ENCODE results near the gene WDR72.
"Not testable (repeated sequence)": the region's sequence is repeated elsewhere in the genome, so short reads cannot be mapped to it uniquely, and the experiment has no call there.

Gene WDR72

GRCh38 chr15:53588773-53589172 is 170.7 kb downstream of the WDR72 start:
- DNase-seq: no peak

GRCh38 chr15:53586799-53587198 is 172.7 kb downstream of the WDR72 start:
- DNase-seq: no peak

GRCh38 chr15:53581513-53581912 is 177.9 kb downstream of the WDR72 start:
- DNase-seq: no peak

GRCh38 chr15:53580366-53580765 is 179.1 kb downstream of the WDR72 start:
- no peak for DNase-seq

GRCh38 chr15:53576841-53577240 is 182.6 kb downstream of the WDR72 start:
- no peak for DNase-seq

- no peak for DNase-seq
These were observed 186.4 kb downstream of the WDR72 start for GRCh38 chr15:53573091-53573490.

GRCh38 chr15:53569751-53570480 is 189.5 kb downstream of the WDR72 start:
- DNase-seq: no peak

GRCh38 chr15:53566912-53567311 is 192.6 kb downstream of the WDR72 start:
- no peak for DNase-seq

GRCh38 chr15:53565721-53566120 is 193.7 kb downstream of the WDR72 start:
- DNase-seq: no peak

GRCh38 chr15:53564647-53565046 is 194.8 kb downstream of the WDR72 start:
- no peak for DNase-seq

- no peak for DNase-seq
These were observed 195.8 kb downstream of the WDR72 start for GRCh38 chr15:53563627-53564026.

GRCh38 chr15:53559364-53560277 is 199.8 kb downstream of the WDR72 start:
- DNase-seq: no peak

GRCh38 chr15:53558384-53558783 is 201.1 kb downstream of the WDR72 start:
- no peak for DNase-seq

- DNase-seq: no peak
These were observed 204.2 kb downstream of the WDR72 start for GRCh38 chr15:53555226-53555625.

GRCh38 chr15:53549697-53550305 is 209.7 kb downstream of the WDR72 start:
- DNase-seq: no peak

- no peak for DNase-seq
These were observed 211.2 kb downstream of the WDR72 start for GRCh38 chr15:53548236-53548635.

GRCh38 chr15:53540626-53541300 is 218.7 kb downstream of the WDR72 start:
- not testable (repeated sequence) for DNase-seq

- DNase-seq: no peak
These were observed 219.6 kb downstream of the WDR72 start for GRCh38 chr15:53539878-53540277.

GRCh38 chr15:53536479-53537120 is 222.9 kb downstream of the WDR72 start:
- DNase-seq: no peak

- DNase-seq: no peak
These were observed 223.6 kb downstream of the WDR72 start for GRCh38 chr15:53535886-53536285.

- DNase-seq: no peak
These were observed 225.2 kb downstream of the WDR72 start for GRCh38 chr15:53534105-53534839.

- no peak for DNase-seq
These were observed 228.7 kb downstream of the WDR72 start for GRCh38 chr15:53530761-53531160.
